Measurements from ENCODE around the gene EPHB6.

Gene EPHB6

GRCh38 chr7:142874409-142874808, 19.5 kb downstream of the EPHB6 start:
- TF ChIP-seq CTCF (IDR thresholded peaks at IDR 0.05; ENCODE audit: low read depth, low read length) = no peak
- DNase-seq = no peak
- no peaks in the 10 kb centered on the region for H3K27me3 ChIP-seq (ENCODE audit: insufficient read depth, low read depth, severe bottlenecking)

GRCh38 chr7:142874837-142875236, 20.0 kb downstream of the EPHB6 start:
- no peak overlapping the region for H3K27ac ChIP-seq
- H3K4me3 ChIP-seq (ENCODE audit: low read depth, low read length) = no peak overlapping the region
- no peaks in the 10 kb centered on the region for H3K27me3 ChIP-seq (ENCODE audit: insufficient read depth, low read depth, severe bottlenecking)
- H3K36me3 ChIP-seq = no peaks in the 10 kb centered on the region
- TF ChIP-seq CTCF (IDR thresholded peaks at IDR 0.05; ENCODE audit: low read depth, low read length) = no peak
- DNase-seq = no peak
- H3K9me3 ChIP-seq (ENCODE audit: severe bottlenecking) = no peaks in the 10 kb centered on the region

More at GRCh38 chr7:142874409-142874808, 19.5 kb downstream of the EPHB6 start:
- Histone ChIP-seq H3K9me3 (ENCODE audit: severe bottlenecking) (no peaks in the 10 kb centered on the region), H3K36me3 (no peaks in the 10 kb centered on the region), H3K4me3 (ENCODE audit: low read depth, low read length) (no peak overlapping the region), H3K27ac (no peak overlapping the region)

GRCh38 chr7:142875456-142875855, 20.6 kb downstream of the EPHB6 start:
- TF ChIP-seq CTCF (IDR thresholded peaks at IDR 0.05; ENCODE audit: low read depth, low read length) = no peak
- Histone ChIP-seq H3K9me3 (ENCODE audit: severe bottlenecking) (no peaks in the 10 kb centered on the region), H3K4me3 (ENCODE audit: low read depth, low read length) (no peak overlapping the region), H3K27me3 (ENCODE audit: insufficient read depth, low read depth, severe bottlenecking) (no peaks in the 10 kb centered on the region), H3K27ac (no peak overlapping the region), H3K36me3 (no peaks in the 10 kb centered on the region)
- DNase-seq = no peak

- H3K27me3 ChIP-seq (ENCODE audit: insufficient read depth, low read depth, severe bottlenecking) = no peaks in the 10 kb centered on the region
- TF ChIP-seq CTCF (IDR thresholded peaks at IDR 0.05; ENCODE audit: low read depth, low read length) = no peak
- H3K36me3 ChIP-seq = no peaks in the 10 kb centered on the region
- no peak for DNase-seq
- no peak overlapping the region for H3K4me3 ChIP-seq (ENCODE audit: low read depth, low read length)
- no peak overlapping the region for H3K27ac ChIP-seq
- no peaks in the 10 kb centered on the region for H3K9me3 ChIP-seq (ENCODE audit: severe bottlenecking)
Measured at GRCh38 chr7:142876236-142876960, 21.5 kb downstream of the EPHB6 start.

GRCh38 chr7:142876991-142877910, 22.4 kb downstream of the EPHB6 start:
- no peaks in the 10 kb centered on the region for H3K27me3 ChIP-seq (ENCODE audit: insufficient read depth, low read depth, severe bottlenecking)
- H3K36me3 ChIP-seq = no peaks in the 10 kb centered on the region
- H3K27ac ChIP-seq = no peak overlapping the region
- H3K4me3 ChIP-seq (ENCODE audit: low read depth, low read length) = no peak overlapping the region
- TF ChIP-seq CTCF (IDR thresholded peaks at IDR 0.05; ENCODE audit: low read depth, low read length) = no peak
- H3K9me3 ChIP-seq (ENCODE audit: severe bottlenecking) = no peaks in the 10 kb centered on the region
- DNase-seq = no peak

Measured in WERI-Rb-1 (cell line).